GM19043 (cell line): ENCODE results near the gene OR51I2.

Source experiments
- ATAC-seq: cut with Tn5 transposase; IDR thresholded peaks from one replicate; pipeline ENCODE4 v1.9.1; 2021; ENCODE audit warnings: low read depth; ENCODE audit not compliant: unreplicated experiment

The OR51I2 gene

GRCh38 chr11:5505363-5506048 lies 56.4 kb downstream of the OR51I2 start:
- no peak for ATAC-seq
